GM13976 (cell line): ENCODE measurements around the gene UQCRC2.
A peak's percentile ranks its signal among the peaks of the same experiment; 100 is the strongest.
"Not testable (repeated sequence)": the region's sequence is repeated elsewhere in the genome, so short reads cannot be mapped to it uniquely, and the experiment has no call there.

Source experiments
- DNase-seq: peaks from one replicate; pipeline ENCODE4 v3.0.0; 2012; ENCODE audit warnings: low spot score
- CTCF ChIP-seq: IDR thresholded peaks from 2 replicates; pipeline ENCODE4 v1.5.1; 2012; ENCODE audit warnings: borderline replicate concordance, mild to moderate bottlenecking; ENCODE audit not compliant: insufficient read depth; ENCODE audit errors: extremely low read depth, missing control alignments, control extremely low read depth
- in situ Hi-C: fragments of 300-500 bp; cut with MboI; formaldehyde crosslinking; loops from one replicate; pipeline ENCODE4 v1.12.0; 2022; ENCODE audit warnings: low sequenced_read_pairs, mixed read lengths, inconsistent platforms; ENCODE audit not compliant: unreplicated experiment

UQCRC2 gene

GRCh38 chr16:21952793-21953540 lies at the start of gene UQCRC2:
TSS of gene UQCRC2 (plus strand) at chr16:21953361. CDS start at chr16:21953424, 63 bp downstream.
- TF ChIP-seq CTCF, result no peak
- peak; percentile 87 for DNase-seq
- in situ Hi-C loops, result no loop called here

GRCh38 chr16:21932650-21933049 lies 20.5 kb upstream of the UQCRC2 start:
- in situ Hi-C loops, DNase-seq: not testable (repeated sequence)

GRCh38 chr16:21933316-21933715 lies 19.8 kb upstream of the UQCRC2 start:
- in situ Hi-C loops, DNase-seq: not testable (repeated sequence)

GRCh38 chr16:21933790-21934189 lies 19.4 kb upstream of the UQCRC2 start:
- in situ Hi-C loops, DNase-seq: not testable (repeated sequence)

- DNase-seq, in situ Hi-C loops: not testable (repeated sequence)
Measured at GRCh38 chr16:21936216-21936615, 16.9 kb upstream of the UQCRC2 start.

GRCh38 chr16:21937336-21937829 lies 15.8 kb upstream of the UQCRC2 start:
- no peak for TF ChIP-seq CTCF
- in situ Hi-C loops, result no loop called here
- DNase-seq, result no peak

GRCh38 chr16:21940570-21940969 lies 12.6 kb upstream of the UQCRC2 start:
- TF ChIP-seq CTCF, result no peak
- no peak for DNase-seq
- in situ Hi-C loops, result no loop called here

GRCh38 chr16:21943571-21943970 lies 9.6 kb upstream of the UQCRC2 start:
- no peak for TF ChIP-seq CTCF
- in situ Hi-C loops, result no loop called here
- DNase-seq, result no peak
